Liver (tissue), 3 donors: Measurements from ENCODE around the gene MED31.
"Not testable (repeated sequence)": the region's sequence is repeated elsewhere in the genome, so short reads cannot be mapped to it uniquely, and the experiment has no call there.

Source experiments
- CTCF ChIP-seq: fragments of 150-350 bp; IDR thresholded peaks from 2 replicates; pipeline ENCODE4 v1.5.1; 2017; ENCODE audit warnings: improper control_type of control experiment, low read depth, low read length; ENCODE audit not compliant: missing input control
- GABPA ChIP-seq, 2 donors: IDR thresholded peaks in 1 of 2; conservative IDR thresholded peaks in 1 of 2; 2 replicates each; pipeline ENCODE4 v1.6.1; 2016; ENCODE audit warnings: antibody characterized with exemption in 2 of 2, mild to moderate bottlenecking in 1 of 2, moderate library complexity in 1 of 2
- NR2F2 ChIP-seq: IDR thresholded peaks from 2 replicates; pipeline ENCODE4 v1.6.1; 2016; ENCODE audit warnings: antibody characterized with exemption
- donor health status: healthy.
- donor health status: healthy.

- TF ChIP-seq CTCF; GABPA (IDR thresholded peaks at IDR 0.05 in 1 of 2, conservative IDR thresholded peaks at IDR 0.05 in 1 of 2); NR2F2: not testable (repeated sequence)
These were observed 4.4 kb upstream of the MED31 start for GRCh38 chr17:6655732-6656361.
